Osteocyte (in vitro differentiated cells): Measurements from ENCODE around the gene G6PC3. TPM values are rescaled to one million over a fixed set of nuclear protein-coding genes. Genes with fewer than 3 reads are reported as not detected.

Experiments
- DNase-seq: peaks from one replicate; pipeline ENCODE4 v3.0.0; 2021; ENCODE audit warnings: mixed read lengths; ENCODE audit not compliant: unreplicated experiment; ENCODE audit errors: extremely low spot score
- H3K27ac Mint-ChIP-seq: one replicate; pipeline ENCODE4 v1.8.0; 2021; ENCODE audit warnings: mild to moderate bottlenecking, mixed read lengths; ENCODE audit not compliant: unreplicated experiment
- H3K27me3 Mint-ChIP-seq: one replicate; pipeline ENCODE4 v1.8.0; 2021; ENCODE audit warnings: mixed read lengths; ENCODE audit not compliant: unreplicated experiment
- H3K36me3 Mint-ChIP-seq: one replicate; pipeline ENCODE4 v1.8.0; 2021; ENCODE audit warnings: mixed read lengths; ENCODE audit not compliant: unreplicated experiment
- H3K4me1 Mint-ChIP-seq: one replicate; pipeline ENCODE4 v1.8.0; 2021; ENCODE audit warnings: mixed read lengths; ENCODE audit not compliant: unreplicated experiment
- H3K4me3 Mint-ChIP-seq: one replicate; pipeline ENCODE4 v1.8.0; 2021; ENCODE audit warnings: mild to moderate bottlenecking, moderate library complexity, mixed read lengths; ENCODE audit not compliant: unreplicated experiment
- H3K9me3 Mint-ChIP-seq: one replicate; pipeline ENCODE4 v1.8.0; 2021; ENCODE audit warnings: mixed read lengths; ENCODE audit not compliant: unreplicated experiment
- total RNA-seq: library from RNA; stranded (reverse); gene quantifications from 2 replicates; pipeline ENCODE4 v1.2.1, GENCODE V29; 2021
- TF ChIP-seq, protein P1 (sequence below): fragments of 200-600 bp; sonication (generic); IDR thresholded peaks from 2 replicates; pipeline ENCODE4 v1.5.0; 2021; ENCODE audit warnings: antibody characterized with exemption, mild to moderate bottlenecking, moderate library complexity

Gene G6PC3
- total RNA-seq, 1 donor from 2014 or later: 60.3 TPM

DNA sequence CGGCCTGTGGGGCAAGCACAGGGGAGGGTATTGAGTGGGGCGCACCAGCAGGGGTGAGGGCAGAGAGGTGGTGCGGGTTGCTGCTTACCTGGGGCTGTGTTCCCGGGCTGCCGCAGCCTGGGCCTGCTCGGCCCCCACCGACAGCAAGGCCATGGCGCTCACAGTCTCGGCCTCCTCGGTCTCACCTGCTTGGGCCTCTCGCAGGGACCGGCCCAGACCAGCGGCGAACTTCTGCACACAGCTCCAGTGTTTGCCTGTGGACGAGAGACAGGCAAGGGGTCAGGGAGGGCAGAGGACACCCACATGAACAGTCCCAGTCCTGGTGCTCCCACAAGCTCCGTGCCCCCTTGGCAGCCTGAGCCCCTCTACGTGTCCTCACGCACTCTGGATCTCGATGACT lies 7.9 kb downstream of the G6PC3 start:
- Mint-ChIP-seq H3K27ac (no peak overlapping the region), H3K4me1 (no peaks in the 10 kb centered on the region), H3K4me3 (no peak overlapping the region), H3K9me3 (no peaks in the 10 kb centered on the region), H3K36me3 (peaks cover 17% of the 10 kb centered on the region), H3K27me3 (no peaks in the 10 kb centered on the region)
- TF ChIP-seq, protein P1, sequence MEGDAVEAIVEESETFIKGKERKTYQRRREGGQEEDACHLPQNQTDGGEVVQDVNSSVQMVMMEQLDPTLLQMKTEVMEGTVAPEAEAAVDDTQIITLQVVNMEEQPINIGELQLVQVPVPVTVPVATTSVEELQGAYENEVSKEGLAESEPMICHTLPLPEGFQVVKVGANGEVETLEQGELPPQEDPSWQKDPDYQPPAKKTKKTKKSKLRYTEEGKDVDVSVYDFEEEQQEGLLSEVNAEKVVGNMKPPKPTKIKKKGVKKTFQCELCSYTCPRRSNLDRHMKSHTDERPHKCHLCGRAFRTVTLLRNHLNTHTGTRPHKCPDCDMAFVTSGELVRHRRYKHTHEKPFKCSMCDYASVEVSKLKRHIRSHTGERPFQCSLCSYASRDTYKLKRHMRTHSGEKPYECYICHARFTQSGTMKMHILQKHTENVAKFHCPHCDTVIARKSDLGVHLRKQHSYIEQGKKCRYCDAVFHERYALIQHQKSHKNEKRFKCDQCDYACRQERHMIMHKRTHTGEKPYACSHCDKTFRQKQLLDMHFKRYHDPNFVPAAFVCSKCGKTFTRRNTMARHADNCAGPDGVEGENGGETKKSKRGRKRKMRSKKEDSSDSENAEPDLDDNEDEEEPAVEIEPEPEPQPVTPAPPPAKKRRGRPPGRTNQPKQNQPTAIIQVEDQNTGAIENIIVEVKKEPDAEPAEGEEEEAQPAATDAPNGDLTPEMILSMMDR: no peak
- no peak for DNase-seq

DNA sequence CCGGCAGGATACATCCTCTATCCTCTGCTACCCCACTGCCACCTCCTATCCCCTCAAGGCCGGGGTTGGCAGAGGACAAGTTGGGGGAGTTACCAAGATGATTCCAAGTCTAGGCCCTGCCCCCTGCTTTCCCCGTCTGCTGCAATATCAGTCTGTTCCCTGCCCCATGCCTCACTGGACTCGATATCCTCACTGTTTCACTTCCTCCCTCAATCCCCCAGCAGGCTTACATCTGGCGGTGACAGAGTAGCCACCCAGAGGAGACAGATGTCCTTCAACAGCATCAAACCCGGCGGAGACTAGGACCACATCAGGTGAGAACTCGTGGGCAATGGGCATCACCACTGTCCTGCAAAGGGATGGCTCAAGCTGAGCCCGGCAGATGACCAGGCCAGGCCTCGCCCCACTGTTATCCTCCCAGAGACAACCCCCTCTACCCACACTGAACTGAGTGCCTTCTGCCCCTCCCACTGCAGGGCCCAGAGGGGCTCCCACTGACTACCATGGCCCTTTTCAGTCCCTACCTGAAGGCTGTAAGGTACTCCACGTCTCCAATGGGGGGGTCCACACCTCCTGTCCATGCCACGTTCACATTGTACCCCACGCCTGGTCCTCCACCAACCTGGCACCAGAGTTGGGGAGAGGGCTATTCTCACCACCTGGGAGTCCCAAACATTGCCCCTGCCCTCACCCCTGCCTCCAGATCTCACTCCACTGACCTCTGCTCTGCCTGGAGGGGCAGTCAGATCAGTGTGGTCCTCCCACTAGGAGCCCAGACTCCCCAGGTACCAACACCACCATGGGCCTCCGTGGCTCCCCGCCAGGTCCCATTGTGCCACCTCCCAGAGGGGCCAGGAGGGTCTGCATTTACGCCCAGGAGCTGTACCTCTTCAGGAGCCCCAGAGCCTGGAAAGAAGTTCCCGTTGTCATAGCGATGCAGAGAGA lies 9.6 kb downstream of the G6PC3 start:
- Mint-ChIP-seq H3K27ac (no peak overlapping the region), H3K4me1 (no peaks in the 10 kb centered on the region), H3K4me3 (no peak overlapping the region), H3K36me3 (peaks cover 22% of the 10 kb centered on the region), H3K9me3 (no peaks in the 10 kb centered on the region), H3K27me3 (no peaks in the 10 kb centered on the region)
- DNase-seq: no peak
- TF ChIP-seq, protein P1: no peak

DNA sequence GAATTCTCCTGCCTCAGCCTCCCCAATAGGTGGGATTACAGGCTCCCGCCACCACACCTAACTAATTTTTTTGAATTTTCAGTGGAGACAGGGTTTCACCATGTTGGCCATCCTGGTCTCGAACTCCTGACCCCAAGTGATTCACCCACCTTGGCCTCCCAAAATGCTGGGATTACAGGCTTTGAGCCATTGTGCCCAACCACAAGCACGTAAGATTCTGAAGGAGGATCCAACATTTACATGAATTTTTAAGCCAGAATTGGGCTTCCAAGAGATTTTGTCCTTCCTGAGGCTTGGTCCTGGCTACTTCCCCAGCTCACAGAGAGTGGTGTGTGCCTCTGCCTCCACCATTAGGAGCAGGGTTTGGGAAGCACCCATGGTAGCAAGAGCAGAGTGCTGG lies 11.1 kb downstream of the G6PC3 start:
- Mint-ChIP-seq H3K4me1 (peaks cover 5% of the 10 kb centered on the region), H3K27me3 (no peaks in the 10 kb centered on the region), H3K27ac (no peak overlapping the region), H3K36me3 (peaks cover 15% of the 10 kb centered on the region), H3K9me3 (no peaks in the 10 kb centered on the region), H3K4me3 (no peak overlapping the region)
- DNase-seq: no peak
- TF ChIP-seq, protein P1: no peak

DNA sequence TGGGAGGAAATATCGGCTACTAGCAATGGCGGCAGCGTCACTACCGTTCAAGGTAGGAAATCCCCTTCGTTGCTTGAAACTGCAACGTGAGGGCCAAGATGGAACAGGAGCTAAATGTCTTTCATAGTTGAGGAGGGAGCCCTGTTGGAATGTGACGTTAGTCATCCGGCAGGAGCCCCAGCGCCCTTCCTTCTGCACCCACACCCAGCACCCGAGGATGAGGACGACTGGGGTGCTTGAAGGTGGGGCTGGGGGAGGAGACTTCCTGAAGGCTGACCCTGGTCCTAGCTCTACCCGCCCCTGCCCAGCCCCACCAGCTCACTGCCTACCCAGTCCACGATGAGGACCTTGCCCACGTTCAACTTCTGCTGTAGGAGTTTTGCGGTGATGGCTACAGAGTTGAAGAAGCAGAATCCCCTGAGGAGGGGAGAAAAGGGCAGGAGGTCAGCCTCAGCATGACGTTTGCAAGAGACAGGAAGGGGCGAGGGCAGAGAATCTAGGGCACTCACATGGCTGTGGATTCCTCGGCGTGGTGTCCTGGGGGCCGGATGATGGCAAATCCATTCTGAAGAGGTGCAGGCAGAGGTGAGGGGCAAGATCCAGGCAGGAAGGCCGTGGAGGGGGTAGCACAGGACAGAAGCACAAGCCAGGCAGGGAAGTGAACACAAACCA lies 11.9 kb downstream of the G6PC3 start:
- peaks cover 15% of the 10 kb centered on the region for H3K36me3 Mint-ChIP-seq
- peaks cover 11% of the 10 kb centered on the region for H3K4me1 Mint-ChIP-seq
- H3K9me3 Mint-ChIP-seq: no peaks in the 10 kb centered on the region
- no peak for DNase-seq
- TF ChIP-seq, protein P1: no peak
- no peak overlapping the region for H3K4me3 Mint-ChIP-seq
- no peak overlapping the region for H3K27ac Mint-ChIP-seq
- H3K27me3 Mint-ChIP-seq: no peaks in the 10 kb centered on the region

DNA sequence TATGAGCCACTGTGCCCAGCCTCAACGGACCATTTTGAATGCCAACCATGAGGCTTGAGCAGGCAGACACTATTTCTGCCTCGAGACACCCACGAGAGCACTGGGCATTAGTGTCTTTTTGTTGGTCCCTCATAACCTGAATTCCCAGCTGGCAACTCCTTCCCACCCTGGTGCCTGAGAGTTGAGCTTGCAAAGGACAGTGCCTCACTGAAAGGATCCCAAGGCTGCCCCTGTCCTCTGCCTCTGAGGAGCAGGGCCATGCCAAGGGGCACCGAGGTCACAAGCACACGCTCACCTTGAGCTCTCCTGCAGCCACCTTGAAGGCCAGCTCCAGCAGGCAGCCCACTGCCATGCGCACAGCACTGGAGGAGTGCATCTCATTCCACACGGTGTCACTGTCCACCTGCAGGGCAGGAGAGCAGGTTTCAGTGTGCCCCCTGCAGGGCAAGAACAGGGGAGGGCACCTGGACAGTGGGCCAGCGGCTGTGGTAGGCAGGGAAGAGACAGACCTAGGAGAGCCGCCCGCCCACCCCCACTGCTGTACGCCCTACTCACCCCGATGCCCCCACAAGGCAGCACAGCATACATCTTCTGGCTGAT lies 12.8 kb downstream of the G6PC3 start:
- TF ChIP-seq, protein P1: peak; percentile 10
- Mint-ChIP-seq H3K27me3 (no peaks in the 10 kb centered on the region), H3K27ac (no peak overlapping the region), H3K9me3 (no peaks in the 10 kb centered on the region), H3K36me3 (peaks cover 17% of the 10 kb centered on the region), H3K4me3 (no peak overlapping the region), H3K4me1 (peaks cover 17% of the 10 kb centered on the region)
- no peak for DNase-seq
